Left lung (tissue), 10 donors: ENCODE data around the gene TRPV5. TPM values are rescaled to one million over a fixed set of nuclear protein-coding genes. Genes with fewer than 3 reads are reported as not detected.

ENCODE experiments used
- ATAC-seq: fragments of 200-7000 bp; cut with Tn5 transposase; one replicate; pipeline ENCODE4 v1.9.1; 2020; ENCODE audit warnings: moderate library complexity
- DNase-seq, 4 donors: peaks; one replicate each; pipeline ENCODE4 v3.0.0-alpha.2; 2013 to 2020
- H3K27ac ChIP-seq, 2 donors: fragments of 200-600 bp; sonication (generic) in 1 of 2; one replicate each; pipeline versions ENCODE4 v1.5.0 to v1.8.0; 2020 to 2021
- H3K27me3 ChIP-seq, 2 donors: fragments of 200-600 bp; sonication (generic) in 1 of 2; one replicate each; pipeline versions ENCODE4 v1.5.0 to v1.8.0; 2020 to 2021
- H3K36me3 ChIP-seq, 2 donors: fragments of 200-600 bp; sonication (generic) in 1 of 2; one replicate each; pipeline versions ENCODE4 v1.5.0 to v1.8.0; 2020 to 2021
- H3K4me1 ChIP-seq, 2 donors: fragments of 200-600 bp; one replicate each; pipeline ENCODE4 v1.8.0; 2021
- H3K4me3 ChIP-seq, 2 donors: fragments of 200-600 bp; sonication (generic) in 1 of 2; one replicate each; pipeline versions ENCODE4 v1.5.0 to v1.8.0; 2020 to 2021; ENCODE audit warnings: mild to moderate bottlenecking in 1 of 2
- H3K9me3 ChIP-seq, 2 donors: fragments of 200-600 bp; sonication (generic) in 1 of 2; one replicate each; pipeline versions ENCODE4 v1.5.0 to v1.8.0; 2020 to 2021
- CTCF ChIP-seq, 2 donors: fragments of 200-600 bp; sonication (generic) in 1 of 2; IDR thresholded peaks; one replicate each; pipeline versions ENCODE4 v1.5.0 to v1.8.0; 2021; ENCODE audit warnings: antibody characterized with exemption in 2 of 2
- intact Hi-C, 2 donors: fragments of 100-400 bp; cut with DNase I; formaldehyde crosslinking; loops; one replicate each; pipeline versions ENCODE4 v1.11.2 to v1.14.2; 2022
- polyA plus RNA-seq, 6 donors: library from polyadenylated mRNA; unstranded; fragments of 120-200 nt; gene quantifications; one replicate each; pipeline ENCODE4 v1.2.1, GENCODE V29; 2013; ENCODE audit not compliant: insufficient read length in 6 of 6
- total RNA-seq, 2 donors: library from RNA; stranded (reverse); fragmentation: NEBNext Ultra II Directional; extraction: Animal tissue kit (Norgen Biotek cat#: 25700); gene quantifications; one replicate each; pipeline ENCODE4 v1.2.1, GENCODE V29; 2021
- donor health status: DM: no; HTN: yes; CAD: no.
- donor health status: DM: no; HTN: no; CAD: no.

The TRPV5 gene
- total and polyA plus RNA-seq, 8 donors, result 0.10 to 0.25 (median 0.16) TPM; not detected in 2

- ATAC-seq, result no peak
- Histone ChIP-seq H3K36me3 (no peaks in the 10 kb centered on the region), H3K27ac (no peak overlapping the region), H3K4me3 (no peak overlapping the region), H3K4me1 (no peaks in the 10 kb centered on the region), H3K27me3 (no peaks in the 10 kb centered on the region), H3K9me3 (no peaks in the 10 kb centered on the region)
- intact Hi-C loops, result no loop called here
- TF ChIP-seq CTCF (IDR thresholded peaks at IDR 0.05), result no peak
- DNase-seq, result no peak
Measured at GRCh38 chr7:142894112-142894984, 39.2 kb downstream of the TRPV5 start.

- ATAC-seq (no peak), DNase-seq (no peak)
- Histone ChIP-seq H3K4me3 (no peak overlapping the region), H3K27me3 (no peaks in the 10 kb centered on the region), H3K36me3 (no peaks in the 10 kb centered on the region), H3K4me1 (no peaks in the 10 kb centered on the region), H3K9me3 (no peaks in the 10 kb centered on the region), H3K27ac (no peak overlapping the region)
- intact Hi-C loops, result no loop called here
- TF ChIP-seq CTCF (IDR thresholded peaks at IDR 0.05), result no peak
Measured at GRCh38 chr7:142892951-142893350, 40.6 kb downstream of the TRPV5 start.

- Histone ChIP-seq H3K9me3 (no peaks in the 10 kb centered on the region), H3K27me3 (no peaks in the 10 kb centered on the region), H3K4me3 (no peak overlapping the region), H3K27ac (no peak overlapping the region), H3K4me1 (no peaks in the 10 kb centered on the region), H3K36me3 (no peaks in the 10 kb centered on the region)
- intact Hi-C loops, result no loop called here
- ATAC-seq (no peak), DNase-seq (no peak)
- no peak for TF ChIP-seq CTCF (IDR thresholded peaks at IDR 0.05)
Measured at GRCh38 chr7:142891490-142892082, 42.0 kb downstream of the TRPV5 start.

- Histone ChIP-seq H3K4me1 (no peaks in the 10 kb centered on the region), H3K4me3 (no peak overlapping the region), H3K9me3 (no peaks in the 10 kb centered on the region), H3K36me3 (no peaks in the 10 kb centered on the region), H3K27me3 (no peaks in the 10 kb centered on the region), H3K27ac (no peak overlapping the region)
- DNase-seq (no peak), ATAC-seq (no peak)
- no peak for TF ChIP-seq CTCF (IDR thresholded peaks at IDR 0.05)
- intact Hi-C loops, result no loop called here
Measured at GRCh38 chr7:142890874-142891485, 42.6 kb downstream of the TRPV5 start.

GRCh38 chr7:142889816-142890215 lies 43.7 kb downstream of the TRPV5 start:
- intact Hi-C loops, result no loop called here
- Histone ChIP-seq H3K4me1 (no peaks in the 10 kb centered on the region), H3K27ac (no peak overlapping the region), H3K36me3 (no peaks in the 10 kb centered on the region), H3K4me3 (no peak overlapping the region), H3K9me3 (no peaks in the 10 kb centered on the region), H3K27me3 (no peaks in the 10 kb centered on the region)
- TF ChIP-seq CTCF (IDR thresholded peaks at IDR 0.05), result no peak
- DNase-seq (peak in 1 of 4 donors; percentile 10), ATAC-seq (no peak)
